ENCODE data around the gene ASAP2.

GRCh38 chr2:9406529-9407362, 200.1 kb downstream of the ASAP2 start:
- TF ChIP-seq POLR2AphosphoS5 (IDR thresholded peaks at IDR 0.05; ENCODE audit: low read depth, low read length) (no peak), POLR2A (IDR thresholded peaks at IDR 0.05; ENCODE audit: low read depth, low read length) (no peak), TAF1 (IDR thresholded peaks at IDR 0.05; ENCODE audit: borderline replicate concordance, low read depth, low read length) (no peak)
